ENCODE measurements around the gene SIN3B. TPM values are rescaled to one million over a fixed set of nuclear protein-coding genes. Genes with fewer than 3 reads are reported as not detected.

SIN3B gene
- total and polyA plus RNA-seq, 9 of the 15 experiments (the other 6 are each of a cell fraction or from before 2014, with no cell fraction given), result 0.51 to 34.2 (median 14.3) TPM

GRCh38 chr19:16862826-16863415, 33.7 kb downstream of the SIN3B start:
- no peak for ATAC-seq
- H3K36me3 ChIP-seq (ENCODE audit: control insufficient read depth, insufficient read depth, low read length), result peaks cover 53% of the 10 kb centered on the region
- ChIA-PET CTCF (ENCODE audit: low intra/inter-chr PET ratio) (no interaction called here), POLR2A (interaction anchor here (0.6 kb wide), 2 partner anchors 14 to 16 kb away, joined by 3 read pairs; no protein-coding TSS in a partner anchor)
- DNase-seq (ENCODE audit: extremely low read depth in 1 of 4, low spot score in 3 of 4), result no peak
- no TSS peak for BruUV-seq (replicated peaks)
- H3K9ac ChIP-seq (ENCODE audit: insufficient read depth in 1 of 2, low read depth in 2 of 2, low read length in 2 of 2), result no peak overlapping the region
- in situ Hi-C loops (cut with MboI), result no loop called here
- H3K79me2 ChIP-seq (ENCODE audit: control insufficient read depth, insufficient read depth, low read length), result no peaks in the 10 kb centered on the region
- WGBS (ENCODE audit: insufficient coverage, low coverage, missing lambda C conversion rate), result 89% methylated on average over 10 of the region's 10 CpGs
- H3K4me2 ChIP-seq (ENCODE audit: insufficient read depth, low read length), result no peak overlapping the region
- FAIRE-seq, result no peak
- H3K27ac ChIP-seq (ENCODE audit: extremely low read depth, low read depth, low read length), result no peak overlapping the region
- no peak overlapping the region for H3K4me3 ChIP-seq
- H3K9me3 ChIP-seq (replicated peaks; ENCODE audit: control insufficient read depth, insufficient read depth, low read depth, low read length), result no peaks in the 10 kb centered on the region
- intact Hi-C loops (cut with micrococcal nuclease), result no loop called here
- no peaks in the 10 kb centered on the region for H4K20me1 ChIP-seq (replicated peaks; ENCODE audit: control insufficient read depth, insufficient read depth, low read length)
- peaks cover 0 to 13% of the 10 kb centered on the region in 2 experiments; a peak in 1 of 5 replicates for H3K4me1 ChIP-seq (replicated peaks in 1 of 2; ENCODE audit: control insufficient read depth in 2 of 2, insufficient read depth in 2 of 2, low read length in 2 of 2)
- no peak overlapping the region for H2AFZ ChIP-seq (ENCODE audit: low read depth, low read length)
- TF ChIP-seq HDAC6 (IDR thresholded peaks at IDR 0.05; ENCODE audit: low read depth, low read length), result no peak
- TF ChIP-seq, protein P1, sequence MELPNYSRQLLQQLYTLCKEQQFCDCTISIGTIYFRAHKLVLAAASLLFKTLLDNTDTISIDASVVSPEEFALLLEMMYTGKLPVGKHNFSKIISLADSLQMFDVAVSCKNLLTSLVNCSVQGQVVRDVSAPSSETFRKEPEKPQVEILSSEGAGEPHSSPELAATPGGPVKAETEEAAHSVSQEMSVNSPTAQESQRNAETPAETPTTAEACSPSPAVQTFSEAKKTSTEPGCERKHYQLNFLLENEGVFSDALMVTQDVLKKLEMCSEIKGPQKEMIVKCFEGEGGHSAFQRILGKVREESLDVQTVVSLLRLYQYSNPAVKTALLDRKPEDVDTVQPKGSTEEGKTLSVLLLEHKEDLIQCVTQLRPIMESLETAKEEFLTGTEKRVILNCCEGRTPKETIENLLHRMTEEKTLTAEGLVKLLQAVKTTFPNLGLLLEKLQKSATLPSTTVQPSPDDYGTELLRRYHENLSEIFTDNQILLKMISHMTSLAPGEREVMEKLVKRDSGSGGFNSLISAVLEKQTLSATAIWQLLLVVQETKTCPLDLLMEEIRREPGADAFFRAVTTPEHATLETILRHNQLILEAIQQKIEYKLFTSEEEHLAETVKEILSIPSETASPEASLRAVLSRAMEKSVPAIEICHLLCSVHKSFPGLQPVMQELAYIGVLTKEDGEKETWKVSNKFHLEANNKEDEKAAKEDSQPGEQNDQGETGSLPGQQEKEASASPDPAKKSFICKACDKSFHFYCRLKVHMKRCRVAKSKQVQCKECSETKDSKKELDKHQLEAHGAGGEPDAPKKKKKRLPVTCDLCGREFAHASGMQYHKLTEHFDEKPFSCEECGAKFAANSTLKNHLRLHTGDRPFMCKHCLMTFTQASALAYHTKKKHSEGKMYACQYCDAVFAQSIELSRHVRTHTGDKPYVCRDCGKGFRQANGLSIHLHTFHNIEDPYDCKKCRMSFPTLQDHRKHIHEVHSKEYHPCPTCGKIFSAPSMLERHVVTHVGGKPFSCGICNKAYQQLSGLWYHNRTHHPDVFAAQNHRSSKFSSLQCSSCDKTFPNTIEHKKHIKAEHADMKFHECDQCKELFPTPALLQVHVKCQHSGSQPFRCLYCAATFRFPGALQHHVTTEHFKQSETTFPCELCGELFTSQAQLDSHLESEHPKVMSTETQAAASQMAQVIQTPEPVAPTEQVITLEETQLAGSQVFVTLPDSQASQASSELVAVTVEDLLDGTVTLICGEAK (IDR thresholded peaks at IDR 0.05), result peak; percentile 75
- TF ChIP-seq, protein P1 (CRISPR knock-in tag; IDR thresholded peaks at IDR 0.05), result no peak
- H3K9me1 ChIP-seq (ENCODE audit: control insufficient read depth, insufficient read depth, low read length), result peaks cover 2% of the 10 kb centered on the region
- no peaks in the 10 kb centered on the region for H3K27me3 ChIP-seq (ENCODE audit: control insufficient read depth in 2 of 2, insufficient read depth in 2 of 2, low read length in 2 of 2)
